Stimulated activated CD4-positive, alpha-beta T cell treated with anti-CD3 and anti-CD28 coated beads, Interleukin-4, amount 100 ng/mL, for 1 hour (primary cell): ENCODE data around the gene CLDN11.

Experiments
- DNase-seq: peaks from one replicate; pipeline ENCODE4 v3.0.0-alpha.2; 2020

The CLDN11 gene

GRCh38 chr3:170418422-170419398, at the start of gene CLDN11:
CLDN11 (plus strand) TSS chr3:170418868; CDS start chr3:170419067, 199 bp downstream.
- no peak for DNase-seq

GRCh38 chr3:170368921-170369320, 49.7 kb upstream of the CLDN11 start:
- DNase-seq, result no peak

GRCh38 chr3:170372190-170372879, 46.3 kb upstream of the CLDN11 start:
- no peak for DNase-seq

- no peak for DNase-seq
These were observed 35.1 kb upstream of the CLDN11 start for GRCh38 chr3:170383567-170383966.

- no peak for DNase-seq
These were observed 32.2 kb upstream of the CLDN11 start for GRCh38 chr3:170386468-170386867.

- DNase-seq, result no peak
These were observed 30.7 kb upstream of the CLDN11 start for GRCh38 chr3:170387950-170388349.

GRCh38 chr3:170391108-170391507, 27.6 kb upstream of the CLDN11 start:
- no peak for DNase-seq

GRCh38 chr3:170397685-170398084, 21.0 kb upstream of the CLDN11 start:
- DNase-seq, result no peak

GRCh38 chr3:170405101-170405500, 13.6 kb upstream of the CLDN11 start:
- DNase-seq, result no peak

- DNase-seq, result no peak
These were observed 8.1 kb upstream of the CLDN11 start for GRCh38 chr3:170410428-170411029.

- DNase-seq, result no peak
These were observed 5.4 kb upstream of the CLDN11 start for GRCh38 chr3:170413291-170413690.

GRCh38 chr3:170414202-170414663, 4.4 kb upstream of the CLDN11 start:
- peak; percentile 5 for DNase-seq

- no peak for DNase-seq
These were observed 1.6 kb upstream of the CLDN11 start for GRCh38 chr3:170417090-170417489.

- no peak for DNase-seq
These were observed 954 bp downstream of the CLDN11 start for GRCh38 chr3:170419557-170420087.

GRCh38 chr3:170420307-170420821, 1.7 kb downstream of the CLDN11 start:
- no peak for DNase-seq

GRCh38 chr3:170421111-170421641, 2.5 kb downstream of the CLDN11 start:
- no peak for DNase-seq

GRCh38 chr3:170421758-170422157, 3.1 kb downstream of the CLDN11 start:
- DNase-seq, result no peak

GRCh38 chr3:170423001-170423615, 4.4 kb downstream of the CLDN11 start:
- DNase-seq, result no peak

- DNase-seq, result no peak
These were observed 6.2 kb downstream of the CLDN11 start for GRCh38 chr3:170424879-170425278.

GRCh38 chr3:170425491-170426239, 7.0 kb downstream of the CLDN11 start:
- no peak for DNase-seq

- DNase-seq, result no peak
These were observed 7.7 kb downstream of the CLDN11 start for GRCh38 chr3:170426240-170426797.
